Panc1 (cell line): ENCODE results near the gene OR1J4. TPM values are rescaled to one million over a fixed set of nuclear protein-coding genes. Genes with fewer than 3 reads are reported as not detected.

Experiments used
- ATAC-seq: fragments of 200-7000 bp; cut with Tn5 transposase; 2 replicates; pipeline ENCODE4 v1.9.1; 2020; ENCODE audit warnings: mild to moderate bottlenecking, moderate library complexity
- BruUV-seq: library from RNA; stranded (reverse); fragments of 400-500 nt; replicated peaks from 2 replicates; lab custom pipeline; 2021; lab: Mats Ljungman, UMichigan
- CTCF ChIA-PET: fragments of 300-600 bp; sonication (Branson Sonifier 250); formaldehyde crosslinking; loops from one replicate; lab custom pipeline; 2022; ENCODE audit warnings: antibody characterized with exemption; lab: Charles Lee
- POLR2A ChIA-PET: fragments of 300-600 bp; sonication (Branson Sonifier 250); formaldehyde crosslinking; loops from one replicate; lab custom pipeline; 2022; ENCODE audit warnings: antibody characterized with exemption; lab: Charles Lee
- DNase-seq: peaks from one replicate; pipeline ENCODE4 v3.0.0-alpha.2; 2010; ENCODE audit warnings: low read depth, low spot score
- H3K27ac ChIP-seq: 2 replicates; pipeline ENCODE4 v1.5.1; 2011; ENCODE audit warnings: mild to moderate bottlenecking, low read length, inconsistent platforms
- H3K27me3 ChIP-seq: fragments of 200-500 bp; sonication (Bioruptor generic); 2 replicates; pipeline ENCODE4 v1.6.0; 2014; ENCODE audit warnings: low read length, inconsistent platforms; ENCODE audit not compliant: control insufficient read depth, insufficient read depth
- H3K36me3 ChIP-seq: fragments of 200-500 bp; sonication (Bioruptor generic); 2 replicates; pipeline ENCODE4 v1.5.1; 2014; ENCODE audit warnings: inconsistent platforms, mild to moderate bottlenecking, low read length, moderate library complexity; ENCODE audit not compliant: control insufficient read depth, insufficient read depth
- H3K4me1 ChIP-seq: 2 replicates; pipeline ENCODE4 v1.5.1; 2011; ENCODE audit warnings: inconsistent platforms, mild to moderate bottlenecking, low read length, moderate library complexity; ENCODE audit not compliant: control insufficient read depth, insufficient read depth
- H3K4me3 ChIP-seq, 2 experiments: 2 replicates each; pipeline ENCODE4 v1.5.1; 2011 to 2012; ENCODE audit warnings: low read depth in 2 of 2, low read length in 2 of 2, mild to moderate bottlenecking in 2 of 2, inconsistent platforms in 1 of 2, moderate library complexity in 1 of 2
- H3K9me3 ChIP-seq: fragments of 200-500 bp; sonication (Bioruptor generic); 2 replicates; pipeline ENCODE4 v1.5.1; 2014; ENCODE audit warnings: low read depth, mild to moderate bottlenecking, inconsistent platforms, low read length, moderate library complexity; ENCODE audit not compliant: control insufficient read depth, insufficient read depth
- CTCF ChIP-seq: fragments of 450-650 bp; IDR thresholded peaks from 2 replicates; pipeline ENCODE4 v1.5.1; 2017; ENCODE audit warnings: mild to moderate bottlenecking
- POLR2AphosphoS5 ChIP-seq: IDR thresholded peaks from 2 replicates; pipeline ENCODE4 v1.6.1; 2012; ENCODE audit warnings: mild to moderate bottlenecking, low read depth, low read length, moderate library complexity
- REST ChIP-seq, 2 experiments: IDR thresholded peaks; 2 replicates each; pipeline ENCODE4 v1.6.1; 2011 to 2012; ENCODE audit warnings: low read depth in 2 of 2, control low read depth in 1 of 2, low read length in 1 of 2, mild to moderate bottlenecking in 1 of 2, moderate library complexity in 1 of 2; ENCODE audit not compliant: insufficient read depth in 1 of 2
- SIN3A ChIP-seq: IDR thresholded peaks from 2 replicates; pipeline ENCODE4 v1.6.1; 2012; ENCODE audit warnings: low read depth, mild to moderate bottlenecking, low read length, moderate library complexity, borderline replicate concordance; ENCODE audit not compliant: insufficient read depth
- TCF7L2 ChIP-seq: IDR thresholded peaks from 2 replicates; pipeline ENCODE4 v1.6.1; 2011; ENCODE audit warnings: mild to moderate bottlenecking, low read depth, low read length, inconsistent platforms
- in situ Hi-C: cut with HindIII; loops from 2 replicates; pipeline ENCODE4 v1.10.0; 2016; ENCODE audit warnings: low sequenced_read_pairs, low pct_unique_long_range_greater_than_20kb
- intact Hi-C: fragments of 100-400 bp; cut with micrococcal nuclease; formaldehyde crosslinking; loops from one replicate; pipeline ENCODE4 v1.10.0; 2022; ENCODE audit not compliant: unreplicated experiment
- total RNA-seq: library from RNA; stranded (reverse); gene quantifications from one replicate; pipeline ENCODE4 v1.2.1, GENCODE V29; 2021; ENCODE audit not compliant: unreplicated experiment

The OR1J4 gene
- total RNA-seq, 1 experiment from 2014 or later, result not detected

DNA sequence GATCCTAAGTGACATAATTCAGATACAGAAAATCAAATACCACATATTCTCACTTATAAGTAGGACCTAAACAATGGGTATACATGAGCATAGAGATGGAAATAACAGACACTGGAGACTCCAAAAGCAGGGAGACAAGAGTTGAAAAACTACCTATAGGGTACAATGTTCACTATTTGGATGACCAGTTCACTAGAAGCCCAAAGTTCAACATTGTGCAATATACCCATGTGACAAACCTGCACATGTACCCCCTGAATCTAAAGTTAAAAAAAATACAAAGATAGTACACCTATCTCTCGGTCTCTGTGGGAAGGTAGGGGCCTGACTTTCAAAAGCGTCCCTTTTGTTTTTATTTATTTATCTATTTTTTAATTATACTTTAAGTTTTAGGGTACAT is 19.8 kb downstream of the OR1J4 start:
- no peaks in the 10 kb centered on the region for H3K9me3 ChIP-seq
- CTCF ChIA-PET, result no interaction called here
- H3K27ac ChIP-seq, result no peak overlapping the region
- no TSS peak for BruUV-seq
- no peaks in the 10 kb centered on the region for H3K4me1 ChIP-seq
- no peaks in the 10 kb centered on the region for H3K36me3 ChIP-seq
- POLR2A ChIA-PET, result no interaction called here
- ATAC-seq (no peak), DNase-seq (no peak)
- in situ Hi-C loops, result no loop called here
- no peak for TF ChIP-seq SIN3A
- no peak for TF ChIP-seq CTCF
- no peak for TF ChIP-seq TCF7L2
- TF ChIP-seq POLR2AphosphoS5, result no peak
- no peak for TF ChIP-seq REST (IDR thresholded peaks at IDR 0.05; ENCODE audit: insufficient read depth in 1 of 2, low read depth in 2 of 2, low read length in 1 of 2)
- H3K4me3 ChIP-seq, result no peak overlapping the region
- intact Hi-C loops, result no loop called here
- no peaks in the 10 kb centered on the region for H3K27me3 ChIP-seq

GRCh38 chr9:122546196-122546595 is 27.3 kb downstream of the OR1J4 start:
- DNase-seq, result no peak
- no peaks in the 10 kb centered on the region for H3K36me3 ChIP-seq
- CTCF ChIA-PET, result no interaction called here
- no peaks in the 10 kb centered on the region for H3K4me1 ChIP-seq
- H3K9me3 ChIP-seq, result no peaks in the 10 kb centered on the region
- no peak overlapping the region for H3K4me3 ChIP-seq
- 0 out of 2 replicates have a peak, but pooled peaks cover under 1% of the 10 kb centered on the region for H3K27me3 ChIP-seq
- POLR2A ChIA-PET, result no interaction called here
- TF ChIP-seq SIN3A, result no peak
- TF ChIP-seq REST (IDR thresholded peaks at IDR 0.05; ENCODE audit: insufficient read depth in 1 of 2, low read depth in 2 of 2, low read length in 1 of 2), result no peak
- no peak for TF ChIP-seq CTCF
- TF ChIP-seq POLR2AphosphoS5, result no peak
- TF ChIP-seq TCF7L2, result no peak
- no peak overlapping the region for H3K27ac ChIP-seq
- intact Hi-C loops (no loop called here), in situ Hi-C loops (no loop called here)
- no TSS peak for BruUV-seq
- ATAC-seq, result no peak
